ENCODE results near the gene PRKCA.

DNA sequence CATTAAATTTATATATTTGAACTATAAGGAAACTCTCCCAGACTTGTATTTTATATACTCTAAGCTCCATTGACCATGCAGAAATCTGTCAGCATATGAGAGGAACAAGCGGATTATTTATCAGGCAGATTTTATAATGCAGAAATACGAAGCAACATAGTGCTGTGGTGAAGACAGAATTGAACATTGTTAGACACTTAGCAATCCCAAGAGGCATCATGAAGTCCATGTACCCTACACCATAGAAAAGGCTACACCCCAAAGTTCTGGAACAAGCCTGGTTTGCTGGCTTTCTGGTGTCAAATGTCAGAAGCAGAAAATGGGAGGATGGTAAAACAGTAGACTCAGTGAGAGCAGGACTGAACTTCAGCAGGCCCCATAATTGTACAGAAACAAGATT is 241.1 kb downstream of the PRKCA start:
- TF ChIP-seq, protein P1, sequence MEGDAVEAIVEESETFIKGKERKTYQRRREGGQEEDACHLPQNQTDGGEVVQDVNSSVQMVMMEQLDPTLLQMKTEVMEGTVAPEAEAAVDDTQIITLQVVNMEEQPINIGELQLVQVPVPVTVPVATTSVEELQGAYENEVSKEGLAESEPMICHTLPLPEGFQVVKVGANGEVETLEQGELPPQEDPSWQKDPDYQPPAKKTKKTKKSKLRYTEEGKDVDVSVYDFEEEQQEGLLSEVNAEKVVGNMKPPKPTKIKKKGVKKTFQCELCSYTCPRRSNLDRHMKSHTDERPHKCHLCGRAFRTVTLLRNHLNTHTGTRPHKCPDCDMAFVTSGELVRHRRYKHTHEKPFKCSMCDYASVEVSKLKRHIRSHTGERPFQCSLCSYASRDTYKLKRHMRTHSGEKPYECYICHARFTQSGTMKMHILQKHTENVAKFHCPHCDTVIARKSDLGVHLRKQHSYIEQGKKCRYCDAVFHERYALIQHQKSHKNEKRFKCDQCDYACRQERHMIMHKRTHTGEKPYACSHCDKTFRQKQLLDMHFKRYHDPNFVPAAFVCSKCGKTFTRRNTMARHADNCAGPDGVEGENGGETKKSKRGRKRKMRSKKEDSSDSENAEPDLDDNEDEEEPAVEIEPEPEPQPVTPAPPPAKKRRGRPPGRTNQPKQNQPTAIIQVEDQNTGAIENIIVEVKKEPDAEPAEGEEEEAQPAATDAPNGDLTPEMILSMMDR (conservative IDR thresholded peaks at IDR 0.05; ENCODE audit: low read depth in 2 of 2): no peak
- TF ChIP-seq POLR2AphosphoS5 (IDR thresholded peaks at IDR 0.05; ENCODE audit: low read depth) (no peak), STAT1 (IDR thresholded peaks at IDR 0.05; ENCODE audit: unreplicated experiment) (no peak), CREB1 (CRISPR knock-in tag; IDR thresholded peaks at IDR 0.05; ENCODE audit: low read depth) (no peak)
